ENCODE results near the gene CBS. TPM values are rescaled to one million over a fixed set of nuclear protein-coding genes. Genes with fewer than 3 reads are reported as not detected.

The CBS gene
- total and polyA plus RNA-seq, 2 of the 13 experiments (the other 11 are each of a cell fraction or from before 2014, with no cell fraction given) = 64.7 to 99.3 TPM

DNA sequence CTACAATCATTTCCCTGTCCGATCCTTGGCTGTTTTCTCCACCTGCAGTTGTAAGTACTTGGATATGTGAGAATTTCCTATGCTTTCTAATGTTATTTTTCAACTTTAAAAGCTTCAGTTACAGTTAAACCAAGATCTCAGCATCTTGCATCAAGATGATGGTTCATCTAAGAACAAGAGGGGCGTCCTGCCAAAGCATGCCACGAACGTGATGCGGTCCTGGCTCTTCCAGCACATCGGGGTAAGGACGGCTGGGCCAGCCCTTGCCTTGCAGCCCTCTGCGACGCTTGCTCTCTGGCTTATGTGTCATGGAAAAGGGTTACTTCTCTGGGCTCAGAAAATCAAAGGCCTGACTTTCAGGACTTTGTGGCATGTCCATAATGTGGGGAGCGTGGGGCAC, 54.4 kb downstream of the CBS start (continued):
- TF ChIP-seq ZHX2 (IDR thresholded peaks at IDR 0.05; ENCODE audit: low read depth) = no peak
- TF ChIP-seq ZHX2 (CRISPR knock-in tag; IDR thresholded peaks at IDR 0.05; ENCODE audit: borderline replicate concordance) = no peak
- TF ChIP-seq, protein P1, sequence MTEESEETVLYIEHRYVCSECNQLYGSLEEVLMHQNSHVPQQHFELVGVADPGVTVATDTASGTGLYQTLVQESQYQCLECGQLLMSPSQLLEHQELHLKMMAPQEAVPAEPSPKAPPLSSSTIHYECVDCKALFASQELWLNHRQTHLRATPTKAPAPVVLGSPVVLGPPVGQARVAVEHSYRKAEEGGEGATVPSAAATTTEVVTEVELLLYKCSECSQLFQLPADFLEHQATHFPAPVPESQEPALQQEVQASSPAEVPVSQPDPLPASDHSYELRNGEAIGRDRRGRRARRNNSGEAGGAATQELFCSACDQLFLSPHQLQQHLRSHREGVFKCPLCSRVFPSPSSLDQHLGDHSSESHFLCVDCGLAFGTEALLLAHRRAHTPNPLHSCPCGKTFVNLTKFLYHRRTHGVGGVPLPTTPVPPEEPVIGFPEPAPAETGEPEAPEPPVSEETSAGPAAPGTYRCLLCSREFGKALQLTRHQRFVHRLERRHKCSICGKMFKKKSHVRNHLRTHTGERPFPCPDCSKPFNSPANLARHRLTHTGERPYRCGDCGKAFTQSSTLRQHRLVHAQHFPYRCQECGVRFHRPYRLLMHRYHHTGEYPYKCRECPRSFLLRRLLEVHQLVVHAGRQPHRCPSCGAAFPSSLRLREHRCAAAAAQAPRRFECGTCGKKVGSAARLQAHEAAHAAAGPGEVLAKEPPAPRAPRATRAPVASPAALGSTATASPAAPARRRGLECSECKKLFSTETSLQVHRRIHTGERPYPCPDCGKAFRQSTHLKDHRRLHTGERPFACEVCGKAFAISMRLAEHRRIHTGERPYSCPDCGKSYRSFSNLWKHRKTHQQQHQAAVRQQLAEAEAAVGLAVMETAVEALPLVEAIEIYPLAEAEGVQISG (CRISPR knock-in tag; IDR thresholded peaks at IDR 0.05) = no peak
- no peak for TF ChIP-seq ZBTB33 (CRISPR knock-in tag; IDR thresholded peaks at IDR 0.05)
- TF ChIP-seq TARDBP (CRISPR knock-in tag; IDR thresholded peaks at IDR 0.05) = no peak
- TF ChIP-seq KDM1A (CRISPR knock-in tag; IDR thresholded peaks at IDR 0.05) = no peak
- TF ChIP-seq, protein P2, sequence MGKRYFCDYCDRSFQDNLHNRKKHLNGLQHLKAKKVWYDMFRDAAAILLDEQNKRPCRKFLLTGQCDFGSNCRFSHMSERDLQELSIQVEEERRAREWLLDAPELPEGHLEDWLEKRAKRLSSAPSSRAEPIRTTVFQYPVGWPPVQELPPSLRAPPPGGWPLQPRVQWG (CRISPR knock-in tag; IDR thresholded peaks at IDR 0.05; ENCODE audit: borderline replicate concordance, low read depth) = no peak
- TF ChIP-seq ZNF264 (CRISPR knock-in tag; IDR thresholded peaks at IDR 0.05) = no peak
- no peak for TF ChIP-seq ZC3H4 (CRISPR knock-in tag; IDR thresholded peaks at IDR 0.05; ENCODE audit: borderline replicate concordance)
